Right atrium auricular region (tissue), 2 donors: ENCODE measurements around the gene MPV17L. TPM values are rescaled to one million over a fixed set of nuclear protein-coding genes. Genes with fewer than 3 reads are reported as not detected.
"Not testable (repeated sequence)": the region's sequence is repeated elsewhere in the genome, so short reads cannot be mapped to it uniquely, and the experiment has no call there.

Source experiments
- DNase-seq: peaks from one replicate; pipeline ENCODE4 v3.0.0-alpha.2; 2019; ENCODE audit warnings: low spot score
- H3K27ac ChIP-seq, 2 donors: fragments of 200-600 bp; sonication (generic); 1 replicate in 1 of 2; 2 replicates in 1 of 2; pipeline ENCODE4 v1.5.1; 2016 to 2019
- H3K27me3 ChIP-seq, 2 donors: fragments of 200-600 bp; sonication (generic); one replicate each; pipeline versions ENCODE4 v1.5.1 to v1.6.0; 2017 to 2019
- H3K36me3 ChIP-seq: fragments of 200-600 bp; sonication (generic); one replicate; pipeline ENCODE4 v1.5.1; 2016
- H3K4me1 ChIP-seq, 2 donors: fragments of 200-600 bp; sonication (generic); one replicate each; pipeline versions ENCODE4 v1.5.1 to v1.6.0; 2017 to 2019
- H3K4me3 ChIP-seq, 2 donors: fragments of 200-600 bp; sonication (generic); 1 replicate in 1 of 2; 2 replicates in 1 of 2; pipeline ENCODE4 v1.5.1; 2017 to 2019; ENCODE audit warnings: mild to moderate bottlenecking in 1 of 2, moderate library complexity in 1 of 2
- H3K9me3 ChIP-seq, 2 donors: fragments of 200-600 bp; sonication (generic); one replicate each; pipeline ENCODE4 v1.5.1; 2019
- CTCF ChIP-seq, 2 donors: fragments of 200-600 bp; sonication (generic); IDR thresholded peaks; one replicate each; pipeline ENCODE4 v1.5.1; 2019; ENCODE audit warnings: antibody characterized with exemption in 2 of 2
- total RNA-seq, 2 donors: library from RNA; depleted of rRNA; stranded (reverse); fragments of >200 nt; gene quantifications; one replicate each; pipeline ENCODE4 v1.1.0, GENCODE V29; 2016

MPV17L gene
- total RNA-seq, 2 donors from 2014 or later: 7.2 to 10.8 TPM

- Histone ChIP-seq H3K9me3 (no peaks in the 10 kb centered on the region), H3K36me3 (no peaks in the 10 kb centered on the region), H3K27me3 (no peaks in the 10 kb centered on the region), H3K4me3 (no peak overlapping the region), H3K27ac (peak overlapping the region in 1 of 2 donors; percentile 76), H3K4me1 (no peaks in the 10 kb centered on the region)
- no peak for TF ChIP-seq CTCF (IDR thresholded peaks at IDR 0.05)
- no peak for DNase-seq
Measured at GRCh38 chr16:15396948-15397594, 1.5 kb downstream of the MPV17L start.

GRCh38 chr16:15398618-15399316, 3.2 kb downstream of the MPV17L start:
- DNase-seq: no peak

GRCh38 chr16:15399317-15399716, 3.8 kb downstream of the MPV17L start:
- Histone ChIP-seq H3K4me1 (peaks cover 0 to under 1% of the 10 kb centered on the region in 2 donors), H3K36me3 (no peaks in the 10 kb centered on the region), H3K4me3 (no peak overlapping the region), H3K27me3 (no peaks in the 10 kb centered on the region), H3K27ac (no peak overlapping the region), H3K9me3 (no peaks in the 10 kb centered on the region)
- no peak for TF ChIP-seq CTCF (IDR thresholded peaks at IDR 0.05)
- DNase-seq: no peak

More at GRCh38 chr16:15398618-15399316, 3.2 kb downstream of the MPV17L start:
- Histone ChIP-seq H3K27ac (no peak overlapping the region), H3K27me3 (no peaks in the 10 kb centered on the region), H3K4me3 (no peak overlapping the region), H3K9me3 (no peaks in the 10 kb centered on the region), H3K36me3 (no peaks in the 10 kb centered on the region), H3K4me1 (no peaks in the 10 kb centered on the region)
- TF ChIP-seq CTCF (IDR thresholded peaks at IDR 0.05): no peak

- H3K4me3 ChIP-seq, H3K27ac ChIP-seq, H3K9me3 ChIP-seq, H3K36me3 ChIP-seq, H3K4me1 ChIP-seq, H3K27me3 ChIP-seq, DNase-seq: not testable (repeated sequence)
Measured at GRCh38 chr16:15400314-15400713, 4.8 kb downstream of the MPV17L start.

GRCh38 chr16:15401972-15402371, 6.4 kb downstream of the MPV17L start:
- no peak for DNase-seq
- no peak overlapping the region for H3K27ac ChIP-seq
- no peak overlapping the region for H3K4me3 ChIP-seq
- H3K27me3 ChIP-seq: no peaks in the 10 kb centered on the region
- H3K4me1 ChIP-seq: peaks cover 0 to 8% of the 10 kb centered on the region in 2 donors
- TF ChIP-seq CTCF (IDR thresholded peaks at IDR 0.05): no peak
- H3K36me3 ChIP-seq: no peaks in the 10 kb centered on the region
- no peaks in the 10 kb centered on the region for H3K9me3 ChIP-seq

GRCh38 chr16:15403392-15403995, 7.9 kb downstream of the MPV17L start:
- Histone ChIP-seq H3K9me3 (no peaks in the 10 kb centered on the region), H3K27me3 (no peaks in the 10 kb centered on the region), H3K27ac (no peak overlapping the region), H3K36me3 (no peaks in the 10 kb centered on the region), H3K4me1 (peaks cover 0 to 8% of the 10 kb centered on the region in 2 donors), H3K4me3 (no peak overlapping the region)
- DNase-seq: no peak
- no peak for TF ChIP-seq CTCF (IDR thresholded peaks at IDR 0.05)

GRCh38 chr16:15404091-15404490, 8.5 kb downstream of the MPV17L start:
- not testable (repeated sequence) for H3K36me3 ChIP-seq, DNase-seq, H3K4me1 ChIP-seq, H3K4me3 ChIP-seq, H3K9me3 ChIP-seq, H3K27me3 ChIP-seq
- H3K27ac ChIP-seq: peak overlapping the region; percentile 47 to 69
